Nephron progenitor cell (in vitro differentiated cells): ENCODE data around the gene FRMD4A.

Experiments
- DNase-seq: peaks from one replicate; pipeline ENCODE4 v3.0.0; 2021
- H3K27ac Mint-ChIP-seq: 2 replicates; pipeline ENCODE4 v1.8.0; 2021; ENCODE audit warnings: mild to moderate bottlenecking, moderate library complexity, mixed read lengths
- H3K27me3 Mint-ChIP-seq: 2 replicates; pipeline ENCODE4 v1.8.0; 2021; ENCODE audit warnings: mild to moderate bottlenecking, low read depth, mixed read lengths; ENCODE audit not compliant: poor library complexity
- H3K36me3 Mint-ChIP-seq: 2 replicates; pipeline ENCODE4 v1.8.0; 2021; ENCODE audit warnings: low read depth, mixed read lengths
- H3K4me1 Mint-ChIP-seq: 2 replicates; pipeline ENCODE4 v1.8.0; 2021; ENCODE audit warnings: mixed read lengths
- H3K4me3 Mint-ChIP-seq: 2 replicates; pipeline ENCODE4 v1.8.0; 2021; ENCODE audit warnings: mild to moderate bottlenecking, moderate library complexity, mixed read lengths
- H3K9me3 Mint-ChIP-seq: 2 replicates; pipeline ENCODE4 v1.8.0; 2021; ENCODE audit warnings: mild to moderate bottlenecking, moderate library complexity, mixed read lengths
- TF ChIP-seq, protein P1 (sequence below): fragments of 200-600 bp; sonication (generic); IDR thresholded peaks from 2 replicates; pipeline ENCODE4 v1.5.0; 2021; ENCODE audit warnings: antibody characterized with exemption

The FRMD4A gene

DNA sequence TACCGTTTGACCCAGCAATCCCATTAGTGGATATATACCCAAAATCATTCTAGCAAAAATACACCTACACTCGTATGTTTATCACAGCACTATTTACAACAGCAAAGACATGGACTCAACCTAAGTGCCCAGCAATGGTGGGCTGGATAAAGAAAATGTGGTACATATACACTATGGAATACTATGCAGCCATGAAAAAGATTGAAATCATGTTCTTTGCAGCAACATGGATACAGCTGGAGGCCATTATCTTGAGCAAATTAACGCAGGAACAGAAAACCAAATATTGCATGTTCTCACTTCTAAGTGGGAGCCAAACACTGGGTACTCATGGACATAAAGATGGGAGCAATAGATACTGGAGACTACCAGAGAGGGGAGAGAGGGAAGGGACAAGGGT, 223.9 kb downstream of the FRMD4A start:
- no peak for DNase-seq
- Mint-ChIP-seq H3K27ac (no peak overlapping the region), H3K9me3 (peaks cover 9% of the 10 kb centered on the region)

DNA sequence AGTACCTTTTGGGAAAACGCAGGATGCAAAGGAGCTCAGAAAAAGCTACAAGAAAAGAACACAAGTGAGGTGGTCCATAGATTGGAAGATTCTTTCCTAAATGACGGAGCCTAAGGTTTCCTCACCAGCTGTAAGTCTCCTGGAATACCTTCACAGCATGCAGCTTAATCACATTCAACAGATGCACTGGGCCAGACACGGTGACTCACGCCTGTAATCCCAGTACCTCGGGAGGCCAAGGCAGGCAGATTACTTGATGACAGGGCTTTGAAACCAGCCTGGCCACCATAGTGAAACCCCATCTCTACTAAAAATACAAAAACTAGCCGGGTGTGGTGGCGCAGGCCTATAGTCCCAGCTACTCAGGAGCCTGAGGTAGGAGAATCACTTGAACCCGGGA, 228.7 kb downstream of the FRMD4A start:
- H3K27ac Mint-ChIP-seq: no peak overlapping the region
- TF ChIP-seq, protein P1, sequence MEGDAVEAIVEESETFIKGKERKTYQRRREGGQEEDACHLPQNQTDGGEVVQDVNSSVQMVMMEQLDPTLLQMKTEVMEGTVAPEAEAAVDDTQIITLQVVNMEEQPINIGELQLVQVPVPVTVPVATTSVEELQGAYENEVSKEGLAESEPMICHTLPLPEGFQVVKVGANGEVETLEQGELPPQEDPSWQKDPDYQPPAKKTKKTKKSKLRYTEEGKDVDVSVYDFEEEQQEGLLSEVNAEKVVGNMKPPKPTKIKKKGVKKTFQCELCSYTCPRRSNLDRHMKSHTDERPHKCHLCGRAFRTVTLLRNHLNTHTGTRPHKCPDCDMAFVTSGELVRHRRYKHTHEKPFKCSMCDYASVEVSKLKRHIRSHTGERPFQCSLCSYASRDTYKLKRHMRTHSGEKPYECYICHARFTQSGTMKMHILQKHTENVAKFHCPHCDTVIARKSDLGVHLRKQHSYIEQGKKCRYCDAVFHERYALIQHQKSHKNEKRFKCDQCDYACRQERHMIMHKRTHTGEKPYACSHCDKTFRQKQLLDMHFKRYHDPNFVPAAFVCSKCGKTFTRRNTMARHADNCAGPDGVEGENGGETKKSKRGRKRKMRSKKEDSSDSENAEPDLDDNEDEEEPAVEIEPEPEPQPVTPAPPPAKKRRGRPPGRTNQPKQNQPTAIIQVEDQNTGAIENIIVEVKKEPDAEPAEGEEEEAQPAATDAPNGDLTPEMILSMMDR: no peak
- no peak for DNase-seq
- peaks cover 9% of the 10 kb centered on the region for H3K9me3 Mint-ChIP-seq
- H3K36me3 Mint-ChIP-seq: no peaks in the 10 kb centered on the region
- no peak overlapping the region for H3K4me3 Mint-ChIP-seq
- H3K4me1 Mint-ChIP-seq: peaks cover 5% of the 10 kb centered on the region
- H3K27me3 Mint-ChIP-seq: no peaks in the 10 kb centered on the region

More for the DNA sequence above, 223.9 kb downstream of the FRMD4A start:
- H3K4me3 Mint-ChIP-seq: no peak overlapping the region
- H3K4me1 Mint-ChIP-seq: peaks cover 5% of the 10 kb centered on the region
- TF ChIP-seq, protein P1: no peak
- no peaks in the 10 kb centered on the region for H3K36me3 Mint-ChIP-seq
- no peaks in the 10 kb centered on the region for H3K27me3 Mint-ChIP-seq

DNA sequence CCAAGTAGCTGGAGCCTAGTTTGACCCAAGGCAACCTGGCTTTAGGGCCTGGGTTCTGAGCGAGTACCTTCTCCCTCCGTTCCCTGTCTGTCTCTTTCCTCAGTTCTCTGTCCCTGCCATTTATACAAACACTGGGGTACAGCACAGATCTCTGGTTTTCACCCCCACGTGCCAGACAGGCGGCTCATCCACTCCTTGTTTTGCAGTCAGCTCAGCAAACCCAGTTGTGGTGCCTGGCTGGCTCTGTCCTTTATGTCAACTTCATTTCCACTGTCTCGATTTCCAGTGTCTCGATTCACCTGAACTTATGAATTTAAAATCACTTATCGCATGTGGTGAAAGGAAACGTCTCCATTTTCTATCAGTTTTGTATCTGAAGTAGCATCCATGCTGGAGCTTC, 230.8 kb downstream of the FRMD4A start:
- Mint-ChIP-seq H3K9me3 (no peaks in the 10 kb centered on the region), H3K4me3 (no peak overlapping the region), H3K36me3 (no peaks in the 10 kb centered on the region), H3K4me1 (peaks cover 5% of the 10 kb centered on the region), H3K27me3 (peaks cover 4% of the 10 kb centered on the region), H3K27ac (peak overlapping the region; percentile 47)
- TF ChIP-seq, protein P1: no peak
- no peak for DNase-seq

DNA sequence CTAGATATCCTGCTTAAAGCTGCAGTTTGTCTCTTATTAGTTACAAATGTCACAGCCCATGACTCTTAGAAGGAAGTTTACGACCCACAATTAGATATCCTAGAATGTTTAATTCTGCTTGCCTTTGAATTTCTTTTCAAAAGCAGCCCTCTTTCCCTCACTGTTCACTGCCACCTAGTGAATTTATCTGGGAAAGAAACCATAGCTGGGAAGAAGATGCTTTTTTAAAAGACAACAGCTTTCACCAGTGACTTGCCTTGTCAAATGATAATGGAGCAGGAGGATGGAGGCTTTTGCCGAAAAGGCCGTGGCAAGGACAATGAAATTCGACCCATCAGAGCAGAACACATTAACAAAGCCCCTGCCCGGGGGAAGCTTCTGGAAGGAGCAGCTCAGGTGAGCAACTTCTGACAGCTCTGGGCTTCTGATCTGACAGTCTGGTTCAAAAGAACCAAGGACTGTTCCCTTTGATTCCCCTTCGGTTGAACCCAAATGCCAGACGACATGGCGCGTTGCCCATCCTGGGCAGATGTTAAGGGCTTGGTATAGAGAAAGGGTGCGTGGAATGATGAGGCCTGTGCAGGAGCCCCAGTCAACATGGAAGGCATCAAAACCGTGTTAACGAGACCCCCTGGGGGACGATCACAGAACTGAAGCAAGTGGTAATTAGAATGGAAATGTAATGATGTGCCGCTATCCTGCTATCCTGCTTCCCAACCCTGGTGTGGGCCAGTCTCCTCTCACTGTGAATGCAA, 236.8 kb downstream of the FRMD4A start:
- H3K4me3 Mint-ChIP-seq: no peak overlapping the region
- no peaks in the 10 kb centered on the region for H3K9me3 Mint-ChIP-seq
- H3K27ac Mint-ChIP-seq: no peak overlapping the region
- TF ChIP-seq, protein P1: peak; percentile 28
- no peaks in the 10 kb centered on the region for H3K36me3 Mint-ChIP-seq
- peaks cover 46% of the 10 kb centered on the region for H3K4me1 Mint-ChIP-seq
- peaks cover 8% of the 10 kb centered on the region for H3K27me3 Mint-ChIP-seq
- DNase-seq: peak; percentile 18

DNA sequence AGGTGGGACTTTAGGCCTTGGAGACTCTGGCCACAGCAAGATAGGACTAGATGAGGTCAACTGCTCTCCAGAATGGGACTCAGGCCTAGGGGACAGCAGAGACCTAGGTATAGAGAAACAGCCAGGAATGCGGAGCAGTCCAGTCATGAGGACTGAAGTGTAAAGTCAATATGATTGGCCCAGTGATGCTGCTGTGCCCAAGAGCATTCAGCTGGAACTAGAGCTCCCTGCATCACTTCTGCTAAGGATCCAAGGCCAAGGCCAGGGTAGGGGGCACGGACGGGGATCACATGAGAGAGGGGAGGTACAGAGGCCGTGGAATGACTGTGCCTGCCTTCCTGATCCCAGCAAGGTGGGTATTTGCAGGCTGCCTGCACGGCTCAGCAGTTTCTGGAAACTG, 237.9 kb downstream of the FRMD4A start:
- TF ChIP-seq, protein P1: no peak
- Mint-ChIP-seq H3K27ac (peak overlapping the region; percentile 18), H3K9me3 (no peaks in the 10 kb centered on the region), H3K4me1 (peaks cover 56% of the 10 kb centered on the region), H3K27me3 (peaks cover 11% of the 10 kb centered on the region), H3K4me3 (no peak overlapping the region), H3K36me3 (no peaks in the 10 kb centered on the region)
- DNase-seq: peak; percentile 21
